Measurements from ENCODE around the gene PDCL3.

Gene PDCL3

DNA sequence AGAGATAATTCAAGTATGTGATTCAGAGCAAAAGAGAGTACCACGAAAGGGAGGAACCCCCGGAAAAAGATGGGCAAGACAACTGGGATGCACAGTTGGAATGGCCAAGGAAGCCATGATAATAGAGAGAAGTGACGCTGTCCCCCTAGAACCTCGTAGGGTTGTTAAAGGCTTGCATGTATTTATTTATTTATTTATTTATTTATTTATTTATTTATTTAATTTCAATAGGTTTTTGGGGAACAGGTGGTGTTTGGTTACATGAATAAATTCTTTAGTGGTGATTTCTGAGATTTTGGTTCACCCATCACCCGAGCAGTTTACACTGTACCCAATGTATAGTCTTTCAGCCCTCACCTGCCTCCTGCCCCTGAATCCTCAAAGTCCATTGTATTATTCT is 11.5 kb upstream of the PDCL3 start:
- Histone ChIP-seq H3K79me2 (ENCODE audit: low read length) (no peaks in the 10 kb centered on the region), H3K27ac (ENCODE audit: low read length) (no peak overlapping the region), H3K4me3 (ENCODE audit: low read length) (no peak overlapping the region), H3K9ac (ENCODE audit: low read length) (no peak overlapping the region), H3F3A (ENCODE audit: insufficient read depth, low read length) (no peaks in the 10 kb centered on the region), H2AFZ (ENCODE audit: low read length) (no peak overlapping the region), H3K9me2 (replicated peaks; ENCODE audit: insufficient read depth, low read length) (no peaks in the 10 kb centered on the region), H3K4me2 (ENCODE audit: low read depth, low read length) (no peak overlapping the region), H3K9me3 (replicated peaks; ENCODE audit: insufficient read depth, low read length) (no peaks in the 10 kb centered on the region), H3K27me3 (replicated peaks; ENCODE audit: insufficient read depth, low read length) (no peaks in the 10 kb centered on the region), H4K20me1 (ENCODE audit: insufficient read depth, low read length) (no peaks in the 10 kb centered on the region), H3K36me3 (replicated peaks; ENCODE audit: insufficient read depth, low read length) (no peaks in the 10 kb centered on the region), H3K4me1 (ENCODE audit: low read length) (no peaks in the 10 kb centered on the region)
- no peak for DNase-seq
- no peak for TF ChIP-seq EZH2 (optimal IDR thresholded peaks at IDR 0.05; ENCODE audit: low read depth, low read length)
- TF ChIP-seq, protein P1, sequence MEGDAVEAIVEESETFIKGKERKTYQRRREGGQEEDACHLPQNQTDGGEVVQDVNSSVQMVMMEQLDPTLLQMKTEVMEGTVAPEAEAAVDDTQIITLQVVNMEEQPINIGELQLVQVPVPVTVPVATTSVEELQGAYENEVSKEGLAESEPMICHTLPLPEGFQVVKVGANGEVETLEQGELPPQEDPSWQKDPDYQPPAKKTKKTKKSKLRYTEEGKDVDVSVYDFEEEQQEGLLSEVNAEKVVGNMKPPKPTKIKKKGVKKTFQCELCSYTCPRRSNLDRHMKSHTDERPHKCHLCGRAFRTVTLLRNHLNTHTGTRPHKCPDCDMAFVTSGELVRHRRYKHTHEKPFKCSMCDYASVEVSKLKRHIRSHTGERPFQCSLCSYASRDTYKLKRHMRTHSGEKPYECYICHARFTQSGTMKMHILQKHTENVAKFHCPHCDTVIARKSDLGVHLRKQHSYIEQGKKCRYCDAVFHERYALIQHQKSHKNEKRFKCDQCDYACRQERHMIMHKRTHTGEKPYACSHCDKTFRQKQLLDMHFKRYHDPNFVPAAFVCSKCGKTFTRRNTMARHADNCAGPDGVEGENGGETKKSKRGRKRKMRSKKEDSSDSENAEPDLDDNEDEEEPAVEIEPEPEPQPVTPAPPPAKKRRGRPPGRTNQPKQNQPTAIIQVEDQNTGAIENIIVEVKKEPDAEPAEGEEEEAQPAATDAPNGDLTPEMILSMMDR (IDR thresholded peaks at IDR 0.05; ENCODE audit: low read length), result no peak

DNA sequence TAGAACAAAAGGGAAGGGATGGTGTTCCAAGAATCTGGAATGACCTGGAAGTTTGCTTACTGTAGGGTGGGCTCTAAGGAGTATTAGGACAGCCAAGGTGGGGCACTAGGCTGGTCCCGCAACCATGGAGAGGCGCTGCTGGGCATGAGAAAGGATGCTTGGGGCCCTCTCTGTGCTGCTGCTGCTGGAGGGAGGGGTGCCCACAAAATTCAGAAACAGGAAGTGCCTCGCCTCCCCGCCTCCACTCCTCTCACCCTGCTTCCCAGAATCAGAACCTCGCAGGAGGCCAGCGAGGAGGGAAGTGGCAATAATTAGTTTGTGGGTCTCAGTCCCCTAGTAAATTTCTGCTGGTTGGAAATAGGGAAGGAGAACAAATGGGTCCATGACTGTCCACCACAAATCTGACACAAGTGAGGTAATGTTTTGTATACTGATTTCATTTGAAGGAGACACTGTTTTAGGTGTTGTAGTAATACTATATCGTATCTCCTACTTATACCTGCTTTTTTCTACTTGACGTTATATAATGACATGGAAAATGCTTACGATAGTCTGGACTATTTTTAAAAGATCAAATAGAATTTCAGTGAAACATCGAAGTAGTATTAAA is 7.9 kb upstream of the PDCL3 start:
- Histone ChIP-seq H4K20me1 (ENCODE audit: insufficient read depth, low read length) (no peaks in the 10 kb centered on the region), H3K4me2 (ENCODE audit: low read depth, low read length) (no peak overlapping the region), H3F3A (ENCODE audit: insufficient read depth, low read length) (no peaks in the 10 kb centered on the region), H3K9me3 (replicated peaks; ENCODE audit: insufficient read depth, low read length) (no peaks in the 10 kb centered on the region), H3K9me2 (replicated peaks; ENCODE audit: insufficient read depth, low read length) (no peaks in the 10 kb centered on the region), H3K36me3 (replicated peaks; ENCODE audit: insufficient read depth, low read length) (no peaks in the 10 kb centered on the region), H3K27me3 (replicated peaks; ENCODE audit: insufficient read depth, low read length) (no peaks in the 10 kb centered on the region), H3K79me2 (ENCODE audit: low read length) (no peaks in the 10 kb centered on the region), H2AFZ (ENCODE audit: low read length) (no peak overlapping the region), H3K27ac (ENCODE audit: low read length) (no peak overlapping the region), H3K4me3 (ENCODE audit: low read length) (no peak overlapping the region), H3K4me1 (ENCODE audit: low read length) (no peaks in the 10 kb centered on the region), H3K9ac (ENCODE audit: low read length) (no peak overlapping the region)
- no peak for DNase-seq
- TF ChIP-seq, protein P1 (IDR thresholded peaks at IDR 0.05; ENCODE audit: low read length), result no peak
- TF ChIP-seq EZH2phosphoT487 (IDR thresholded peaks at IDR 0.05; ENCODE audit: low read length) (no peak), EZH2 (optimal IDR thresholded peaks at IDR 0.05; ENCODE audit: low read depth, low read length) (no peak)

DNA sequence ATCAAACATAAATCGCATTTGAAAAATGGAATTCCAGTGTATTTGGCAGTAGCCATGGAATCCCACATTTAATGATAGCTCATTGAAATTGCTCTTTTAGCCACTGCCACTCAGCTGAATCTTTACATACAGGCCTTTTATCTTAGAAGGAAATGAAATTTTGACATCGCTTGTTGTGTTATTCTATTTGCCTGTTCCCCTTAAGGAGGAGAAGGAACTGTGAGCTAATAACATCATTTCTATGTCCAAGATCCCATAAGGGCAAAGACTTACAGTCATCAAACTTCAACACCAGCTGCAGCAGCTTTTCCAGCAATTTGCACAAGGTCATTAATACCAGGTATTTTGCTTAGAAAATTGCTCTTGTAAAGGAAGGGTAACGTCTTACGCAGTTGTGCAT is 6.0 kb upstream of the PDCL3 start:
- no peaks in the 10 kb centered on the region for H3K27me3 ChIP-seq (replicated peaks; ENCODE audit: insufficient read depth, low read length)
- peaks cover 6% of the 10 kb centered on the region for H3K4me1 ChIP-seq (ENCODE audit: low read length)
- no peaks in the 10 kb centered on the region for H3K9me3 ChIP-seq (replicated peaks; ENCODE audit: insufficient read depth, low read length)
- no peaks in the 10 kb centered on the region for H4K20me1 ChIP-seq (ENCODE audit: insufficient read depth, low read length)
- H3K9me2 ChIP-seq (replicated peaks; ENCODE audit: insufficient read depth, low read length), result no peaks in the 10 kb centered on the region
- DNase-seq, result no peak
- peaks cover 6% of the 10 kb centered on the region for H3F3A ChIP-seq (ENCODE audit: insufficient read depth, low read length)
- H3K4me2 ChIP-seq (ENCODE audit: low read depth, low read length), result no peak overlapping the region
- H3K36me3 ChIP-seq (replicated peaks; ENCODE audit: insufficient read depth, low read length), result no peaks in the 10 kb centered on the region
- no peak overlapping the region for H2AFZ ChIP-seq (ENCODE audit: low read length)
- H3K27ac ChIP-seq (ENCODE audit: low read length), result no peak overlapping the region
- H3K9ac ChIP-seq (ENCODE audit: low read length), result no peak overlapping the region
- no peaks in the 10 kb centered on the region for H3K79me2 ChIP-seq (ENCODE audit: low read length)
- H3K4me3 ChIP-seq (ENCODE audit: low read length), result no peak overlapping the region
- TF ChIP-seq EZH2 (optimal IDR thresholded peaks at IDR 0.05; ENCODE audit: low read depth, low read length) (no peak), EZH2phosphoT487 (IDR thresholded peaks at IDR 0.05; ENCODE audit: low read length) (no peak)
- TF ChIP-seq, protein P1 (IDR thresholded peaks at IDR 0.05; ENCODE audit: low read length), result no peak

Data from MM.1S (cell line).